Measurements from ENCODE around the gene SLC25A39. TPM values are rescaled to one million over a fixed set of nuclear protein-coding genes. Genes with fewer than 3 reads are reported as not detected.
A peak's percentile ranks its signal among the peaks of the same experiment; 100 is the strongest.

Gene SLC25A39
- total and polyA plus RNA-seq, 2 of the 13 experiments (the other 11 are each of a cell fraction or from before 2014, with no cell fraction given): 144 to 151 TPM

DNA sequence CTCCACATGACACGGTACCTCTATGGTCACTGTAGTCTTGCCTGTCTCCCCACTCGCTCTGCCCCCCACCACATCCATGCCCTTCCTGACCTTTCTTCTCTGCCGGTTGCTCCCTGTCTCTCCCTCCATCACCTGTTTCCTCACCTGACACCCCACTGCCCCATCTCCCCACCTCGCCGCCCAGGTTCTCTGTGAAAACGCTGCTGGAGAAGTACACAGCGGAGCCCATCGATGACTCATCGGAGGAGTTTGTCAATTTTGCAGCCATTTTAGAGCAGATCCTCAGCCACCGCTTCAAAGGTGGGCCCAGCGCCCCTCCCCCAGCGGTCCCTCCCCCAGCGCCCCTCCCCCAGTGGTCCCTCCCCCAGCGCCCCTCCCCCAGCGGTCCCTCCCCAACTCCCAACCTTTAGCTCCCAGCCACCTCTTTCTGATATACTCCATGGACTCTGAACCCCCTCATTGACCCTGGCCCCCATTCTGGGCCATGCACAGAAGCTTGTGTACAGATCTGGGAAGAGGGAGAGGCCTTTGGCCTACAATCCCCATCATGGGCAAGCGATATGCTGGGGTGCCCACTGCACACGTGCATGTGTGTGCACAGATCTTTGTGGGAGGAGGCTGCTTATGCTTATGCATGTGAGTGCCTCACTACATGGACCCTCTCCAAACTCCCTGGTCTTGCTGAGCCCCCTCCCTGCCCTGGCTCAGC, 12.1 kb downstream of the SLC25A39 start (continued):
- no peak for TF ChIP-seq FOSL1 (CRISPR knock-in tag; IDR thresholded peaks at IDR 0.05; ENCODE audit: borderline replicate concordance)
- peak; percentile 83 for TF ChIP-seq HNF4G (IDR thresholded peaks at IDR 0.05; ENCODE audit: borderline replicate concordance, low read depth, low read length)
- TF ChIP-seq HNF4G (CRISPR knock-in tag; IDR thresholded peaks at IDR 0.05; ENCODE audit: borderline replicate concordance, low read depth): no peak
- TF ChIP-seq KLF16 (CRISPR knock-in tag; IDR thresholded peaks at IDR 0.05): no peak
- no peak for TF ChIP-seq ZNF607 (CRISPR knock-in tag; IDR thresholded peaks at IDR 0.05; ENCODE audit: borderline replicate concordance)
- TF ChIP-seq MTF2 (CRISPR knock-in tag; IDR thresholded peaks at IDR 0.05; ENCODE audit: borderline replicate concordance): no peak
- TF ChIP-seq ERF (CRISPR knock-in tag; IDR thresholded peaks at IDR 0.05): no peak
- TF ChIP-seq RORA (CRISPR knock-in tag; IDR thresholded peaks at IDR 0.05): no peak
- no peak for TF ChIP-seq XRCC5 (optimal IDR thresholded peaks at IDR 0.05; ENCODE audit: low read length)
- TF ChIP-seq, protein P1, sequence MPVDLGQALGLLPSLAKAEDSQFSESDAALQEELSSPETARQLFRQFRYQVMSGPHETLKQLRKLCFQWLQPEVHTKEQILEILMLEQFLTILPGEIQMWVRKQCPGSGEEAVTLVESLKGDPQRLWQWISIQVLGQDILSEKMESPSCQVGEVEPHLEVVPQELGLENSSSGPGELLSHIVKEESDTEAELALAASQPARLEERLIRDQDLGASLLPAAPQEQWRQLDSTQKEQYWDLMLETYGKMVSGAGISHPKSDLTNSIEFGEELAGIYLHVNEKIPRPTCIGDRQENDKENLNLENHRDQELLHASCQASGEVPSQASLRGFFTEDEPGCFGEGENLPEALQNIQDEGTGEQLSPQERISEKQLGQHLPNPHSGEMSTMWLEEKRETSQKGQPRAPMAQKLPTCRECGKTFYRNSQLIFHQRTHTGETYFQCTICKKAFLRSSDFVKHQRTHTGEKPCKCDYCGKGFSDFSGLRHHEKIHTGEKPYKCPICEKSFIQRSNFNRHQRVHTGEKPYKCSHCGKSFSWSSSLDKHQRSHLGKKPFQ (CRISPR knock-in tag; IDR thresholded peaks at IDR 0.05; ENCODE audit: insufficient replicate concordance): no peak
- TF ChIP-seq NFRKB (IDR thresholded peaks at IDR 0.05): no peak
- 0 out of 2 replicates have a peak, but pooled peaks have one; percentile 53 for TF ChIP-seq ZSCAN25 (CRISPR knock-in tag; IDR thresholded peaks at IDR 0.05)
- no peak for TF ChIP-seq ZFP36 (IDR thresholded peaks at IDR 0.05; ENCODE audit: borderline replicate concordance, low read depth, low read length, partially characterized antibody)
- peak; percentile 52; the same call in 1 of the 2 replicates for TF ChIP-seq ARID4A (CRISPR knock-in tag; IDR thresholded peaks at IDR 0.05; ENCODE audit: borderline replicate concordance)
- TF ChIP-seq KAT2B (IDR thresholded peaks at IDR 0.05; ENCODE audit: borderline replicate concordance, low read depth, low read length): no peak
- peak; percentile 44; the same call in 1 of the 2 replicates for TF ChIP-seq MED1 (CRISPR knock-in tag; IDR thresholded peaks at IDR 0.05)
- peak; percentile 64 for TF ChIP-seq ZFX (CRISPR knock-in tag; IDR thresholded peaks at IDR 0.05; ENCODE audit: low read depth)
- TF ChIP-seq SRSF4 (IDR thresholded peaks at IDR 0.05; ENCODE audit: low read depth, low read length, poor library complexity, severe bottlenecking): no peak
- no peak for TF ChIP-seq SCMH1 (CRISPR knock-in tag; IDR thresholded peaks at IDR 0.05; ENCODE audit: borderline replicate concordance)
- TF ChIP-seq ZNF281 (CRISPR knock-in tag; IDR thresholded peaks at IDR 0.05; ENCODE audit: borderline replicate concordance): peak; percentile 80
- TF ChIP-seq ZNF749 (CRISPR knock-in tag; IDR thresholded peaks at IDR 0.05; ENCODE audit: borderline replicate concordance): no peak
